HG03039 (cell line): ENCODE results near the gene IFRD2.

Source experiments
- ATAC-seq: cut with Tn5 transposase; IDR thresholded peaks from one replicate; pipeline ENCODE4 v1.9.1; 2021; ENCODE audit warnings: mild to moderate bottlenecking, moderate library complexity; ENCODE audit not compliant: unreplicated experiment

Gene IFRD2

GRCh38 chr3:50302095-50303012, 10.1 kb upstream of the IFRD2 start:
- ATAC-seq: no peak

- no peak for ATAC-seq
Measured at GRCh38 chr3:50300681-50301254, 8.5 kb upstream of the IFRD2 start.

- ATAC-seq: no peak
Measured at GRCh38 chr3:50299929-50300680, 7.9 kb upstream of the IFRD2 start.

GRCh38 chr3:50299638-50299928, 7.4 kb upstream of the IFRD2 start:
- no peak for ATAC-seq

GRCh38 chr3:50298836-50299637, 6.8 kb upstream of the IFRD2 start, which contains the start of the genes HYAL3 and NAA80:
Gene HYAL3 (minus strand): TSS chr3:50299405. CDS start chr3:50295602, 3,803 bp downstream.
Gene NAA80 (minus strand): TSS chr3:50299405. CDS start chr3:50297463, 1,942 bp downstream.
- ATAC-seq: peak; percentile 77

GRCh38 chr3:50297896-50298725, 5.9 kb upstream of the IFRD2 start:
- ATAC-seq: no peak

GRCh38 chr3:50297384-50297775, 5.2 kb upstream of the IFRD2 start:
- ATAC-seq: no peak

GRCh38 chr3:50296721-50297383, 4.6 kb upstream of the IFRD2 start:
- no peak for ATAC-seq

- ATAC-seq: no peak
Measured at GRCh38 chr3:50295553-50296431, 3.6 kb upstream of the IFRD2 start.

- ATAC-seq: no peak
Measured at GRCh38 chr3:50294492-50295403, 2.5 kb upstream of the IFRD2 start.

- ATAC-seq: no peak
Measured at GRCh38 chr3:50294089-50294488, 1.9 kb upstream of the IFRD2 start.

- ATAC-seq: no peak
Measured at GRCh38 chr3:50293079-50293801, 1.0 kb upstream of the IFRD2 start.

GRCh38 chr3:50290161-50290641, 2.0 kb downstream of the IFRD2 start:
- ATAC-seq: no peak

GRCh38 chr3:50289130-50289529, 3.1 kb downstream of the IFRD2 start:
- no peak for ATAC-seq

- no peak for ATAC-seq
Measured at GRCh38 chr3:50288387-50289007, 3.7 kb downstream of the IFRD2 start.

- no peak for ATAC-seq
Measured at GRCh38 chr3:50287262-50287661, 5.0 kb downstream of the IFRD2 start.
